Measurements from ENCODE around the gene URI1. TPM values are rescaled to one million over a fixed set of nuclear protein-coding genes. Genes with fewer than 3 reads are reported as not detected.

URI1 gene
- total RNA-seq, 4 donors from 2014 or later = 28.1 to 146 (median 48.0) TPM

DNA sequence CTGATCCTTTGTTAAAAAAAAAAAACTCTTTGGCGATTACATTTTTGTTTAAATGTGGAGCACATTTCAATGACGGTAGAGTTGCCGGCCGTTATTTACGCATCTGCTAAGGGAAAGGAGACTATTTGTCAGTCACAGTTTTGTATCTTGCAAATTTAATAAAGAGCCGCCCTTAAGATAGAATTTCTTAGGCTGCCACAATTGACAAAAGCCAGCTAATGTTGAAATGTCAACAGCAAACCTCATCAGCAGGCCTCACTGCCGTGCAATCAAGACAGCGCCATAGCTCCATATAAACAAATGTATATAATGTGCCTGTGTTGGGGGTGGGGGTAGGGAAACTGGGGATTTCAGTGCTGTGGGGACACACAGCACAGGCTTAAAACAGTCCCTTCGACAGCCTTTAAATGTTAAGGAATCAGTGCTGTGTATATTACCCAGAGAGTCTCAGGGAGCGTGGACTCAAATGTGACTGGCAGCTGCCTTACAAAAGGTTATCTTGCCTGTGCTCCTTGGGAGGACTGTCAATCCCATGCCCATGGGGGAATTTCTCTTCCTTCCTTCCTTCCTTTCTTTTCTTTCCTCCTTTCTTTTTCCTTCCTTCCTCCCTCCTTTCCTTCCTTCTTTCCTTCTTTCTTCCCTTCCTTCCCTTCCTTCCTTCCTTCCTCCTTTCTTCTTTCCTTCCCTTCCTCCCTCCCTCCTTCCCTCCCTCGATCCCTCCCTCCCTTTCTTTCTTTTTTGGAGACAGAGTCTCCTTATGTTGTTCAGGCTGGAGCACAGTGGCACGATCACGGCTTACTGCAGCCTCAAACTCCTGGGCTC is 108.0 kb downstream of the URI1 start:
- H3K27me3 ChIP-seq = no peaks in the 10 kb centered on the region
- no peak overlapping the region for H3K27ac ChIP-seq
- intact Hi-C loops (cut with DNase I; ENCODE audit: low total_unique reads) (no loop called here), in situ Hi-C loops (cut with MboI; ENCODE audit: low pct_ligation_motif_present in 1 of 4, low pct_unique_long_range_greater_than_20kb in 1 of 4, low sequenced_read_pairs in 3 of 4) (no loop called here)
- no peaks in the 10 kb centered on the region for H3K36me3 ChIP-seq
- no peak for DNase-seq
- no peaks in the 10 kb centered on the region for H3K9me3 ChIP-seq
- no peaks in the 10 kb centered on the region for H3K4me1 ChIP-seq
- no peak overlapping the region for H3K4me3 ChIP-seq
- TF ChIP-seq EP300 (IDR thresholded peaks at IDR 0.05; ENCODE audit: low read depth) (no peak), POLR2A (IDR thresholded peaks at IDR 0.05) (no peak)
- WGBS, 2 donors (ENCODE audit: low coverage in 1 of 2) = 69 to 70% methylated on average over 6 to 13 of the region's 13 CpGs

DNA sequence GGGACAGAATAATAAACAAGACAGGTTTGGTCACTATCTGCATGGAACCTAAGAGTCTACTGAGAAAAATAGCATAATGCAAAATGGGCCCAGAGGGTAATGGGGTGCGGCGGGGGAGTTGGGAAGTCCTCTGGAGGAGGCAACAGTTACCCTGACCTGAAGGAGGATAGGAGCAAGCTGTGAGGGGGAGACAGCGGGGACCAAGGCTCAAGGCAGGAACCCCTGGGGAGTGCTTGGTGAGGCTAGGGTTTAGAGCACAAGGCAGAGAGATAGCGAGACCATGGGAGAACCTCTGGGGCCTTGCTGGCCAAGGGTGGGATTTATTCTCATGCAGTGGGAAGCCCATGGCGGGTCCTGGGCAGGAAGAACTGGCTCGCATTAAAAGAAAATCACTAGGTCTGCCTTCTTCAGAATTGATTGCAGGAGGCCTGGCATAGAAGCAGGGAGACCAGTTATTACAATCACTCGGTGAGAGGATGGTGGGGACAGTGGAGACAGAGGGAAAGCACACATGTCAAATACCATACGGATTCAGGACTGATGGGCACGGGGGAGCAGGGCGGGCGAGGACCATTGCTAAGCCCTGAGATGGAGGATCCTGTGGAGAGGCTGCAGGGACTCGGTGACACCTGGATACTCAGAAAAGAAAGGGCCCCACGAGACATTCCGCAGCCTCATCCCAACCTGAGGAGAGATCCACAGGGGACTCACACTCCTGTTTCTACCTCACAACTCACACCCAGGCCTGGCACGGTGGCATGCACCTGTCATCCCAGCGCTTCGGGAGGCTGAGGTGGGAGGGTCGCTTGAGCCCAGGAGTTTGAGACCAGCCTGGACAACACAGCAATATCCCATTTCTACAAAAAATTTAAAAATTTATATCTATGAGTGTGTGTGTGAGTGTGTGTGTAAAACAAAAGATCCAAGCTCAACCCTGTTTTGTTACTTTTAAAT is 110.4 kb downstream of the URI1 start:
- Histone ChIP-seq H3K4me3 (no peak overlapping the region), H3K9me3 (no peaks in the 10 kb centered on the region), H3K27ac (no peak overlapping the region), H3K36me3 (no peaks in the 10 kb centered on the region), H3K27me3 (no peaks in the 10 kb centered on the region), H3K4me1 (no peaks in the 10 kb centered on the region)
- intact Hi-C loops (cut with DNase I; ENCODE audit: low total_unique reads) (no loop called here), in situ Hi-C loops (cut with MboI; ENCODE audit: low pct_ligation_motif_present in 1 of 4, low pct_unique_long_range_greater_than_20kb in 1 of 4, low sequenced_read_pairs in 3 of 4) (no loop called here)
- WGBS, 2 donors (ENCODE audit: low coverage in 1 of 2) = 84 to 90% methylated on average over 4 to 18 of the region's 18 CpGs
- no peak for TF ChIP-seq EP300 (IDR thresholded peaks at IDR 0.05; ENCODE audit: low read depth)
- TF ChIP-seq, protein P1, sequence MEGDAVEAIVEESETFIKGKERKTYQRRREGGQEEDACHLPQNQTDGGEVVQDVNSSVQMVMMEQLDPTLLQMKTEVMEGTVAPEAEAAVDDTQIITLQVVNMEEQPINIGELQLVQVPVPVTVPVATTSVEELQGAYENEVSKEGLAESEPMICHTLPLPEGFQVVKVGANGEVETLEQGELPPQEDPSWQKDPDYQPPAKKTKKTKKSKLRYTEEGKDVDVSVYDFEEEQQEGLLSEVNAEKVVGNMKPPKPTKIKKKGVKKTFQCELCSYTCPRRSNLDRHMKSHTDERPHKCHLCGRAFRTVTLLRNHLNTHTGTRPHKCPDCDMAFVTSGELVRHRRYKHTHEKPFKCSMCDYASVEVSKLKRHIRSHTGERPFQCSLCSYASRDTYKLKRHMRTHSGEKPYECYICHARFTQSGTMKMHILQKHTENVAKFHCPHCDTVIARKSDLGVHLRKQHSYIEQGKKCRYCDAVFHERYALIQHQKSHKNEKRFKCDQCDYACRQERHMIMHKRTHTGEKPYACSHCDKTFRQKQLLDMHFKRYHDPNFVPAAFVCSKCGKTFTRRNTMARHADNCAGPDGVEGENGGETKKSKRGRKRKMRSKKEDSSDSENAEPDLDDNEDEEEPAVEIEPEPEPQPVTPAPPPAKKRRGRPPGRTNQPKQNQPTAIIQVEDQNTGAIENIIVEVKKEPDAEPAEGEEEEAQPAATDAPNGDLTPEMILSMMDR (IDR thresholded peaks at IDR 0.05) = no peak
- TF ChIP-seq POLR2AphosphoS5 (IDR thresholded peaks at IDR 0.05) = no peak
- no peak for TF ChIP-seq POLR2A (IDR thresholded peaks at IDR 0.05)
- no peak for DNase-seq

DNA sequence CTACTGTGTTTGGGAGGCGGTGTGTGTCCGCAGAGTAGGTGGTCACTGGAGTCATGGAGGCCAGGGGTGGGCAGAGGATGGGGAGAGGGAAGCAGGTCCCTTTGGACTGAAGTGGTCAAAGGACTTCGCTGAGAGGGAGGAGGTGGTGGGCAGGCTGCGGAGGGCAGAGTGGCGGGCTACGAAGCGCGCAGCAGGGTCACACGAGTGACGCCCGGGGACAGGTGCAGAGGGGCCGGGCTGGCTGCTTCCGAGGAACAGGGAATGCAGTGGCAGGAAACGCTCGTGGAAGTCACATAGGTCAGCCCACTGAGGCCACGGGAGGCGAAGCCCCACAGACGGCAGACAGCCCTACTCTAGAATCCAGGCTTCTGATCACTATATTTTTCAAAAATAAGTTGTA is 111.5 kb downstream of the URI1 start:
- intact Hi-C loops (cut with DNase I; ENCODE audit: low total_unique reads) (no loop called here), in situ Hi-C loops (cut with MboI; ENCODE audit: low pct_ligation_motif_present in 1 of 4, low pct_unique_long_range_greater_than_20kb in 1 of 4, low sequenced_read_pairs in 3 of 4) (no loop called here)
- no peak overlapping the region for H3K27ac ChIP-seq
- H3K4me3 ChIP-seq = no peak overlapping the region
- 90 to 93% methylated on average over 6 to 18 of the region's 18 CpGs for WGBS, 2 donors (ENCODE audit: low coverage in 1 of 2)
- peaks cover 2% of the 10 kb centered on the region for H3K27me3 ChIP-seq
- no peaks in the 10 kb centered on the region for H3K4me1 ChIP-seq
- TF ChIP-seq EP300 (IDR thresholded peaks at IDR 0.05; ENCODE audit: low read depth) (no peak), POLR2A (IDR thresholded peaks at IDR 0.05) (no peak), POLR2AphosphoS5 (IDR thresholded peaks at IDR 0.05) (no peak)
- TF ChIP-seq, protein P1 (IDR thresholded peaks at IDR 0.05) = no peak
- DNase-seq = no peak
- H3K9me3 ChIP-seq = no peaks in the 10 kb centered on the region
- H3K36me3 ChIP-seq = no peaks in the 10 kb centered on the region

DNA sequence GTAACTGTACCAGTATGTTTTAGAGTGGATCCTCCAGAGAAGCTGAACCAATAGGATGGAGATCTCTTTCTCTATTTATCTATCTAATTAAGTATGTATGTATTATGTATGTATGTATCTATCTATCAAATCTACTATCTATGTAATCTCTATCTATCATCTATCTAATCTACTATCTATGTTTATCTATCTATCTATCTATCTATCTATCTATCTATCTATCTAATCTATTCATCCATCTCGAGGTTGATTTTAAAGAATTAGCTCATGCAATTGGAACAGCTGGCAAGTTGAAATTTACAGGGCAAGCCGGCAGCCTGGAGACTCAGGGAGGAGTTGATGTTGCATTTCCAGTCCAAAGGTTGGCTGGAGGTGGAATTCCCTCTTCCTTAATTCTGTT is 112.2 kb downstream of the URI1 start:
- peaks cover 3% of the 10 kb centered on the region for H3K27me3 ChIP-seq
- intact Hi-C loops (cut with DNase I; ENCODE audit: low total_unique reads) (no loop called here), in situ Hi-C loops (cut with MboI; ENCODE audit: low pct_ligation_motif_present in 1 of 4, low pct_unique_long_range_greater_than_20kb in 1 of 4, low sequenced_read_pairs in 3 of 4) (no loop called here)
- no peak for TF ChIP-seq EP300 (IDR thresholded peaks at IDR 0.05; ENCODE audit: low read depth)
- no peak for TF ChIP-seq POLR2AphosphoS5 (IDR thresholded peaks at IDR 0.05)
- TF ChIP-seq, protein P1 (IDR thresholded peaks at IDR 0.05) = no peak
- TF ChIP-seq POLR2A (IDR thresholded peaks at IDR 0.05) = no peak
- H3K9me3 ChIP-seq = no peaks in the 10 kb centered on the region
- DNase-seq = no peak
- H3K4me1 ChIP-seq = no peaks in the 10 kb centered on the region
- 57 to 67% methylated on average over 2 of the region's 2 CpGs for WGBS, 2 donors (ENCODE audit: low coverage in 1 of 2)
- H3K4me3 ChIP-seq = no peak overlapping the region
- no peak overlapping the region for H3K27ac ChIP-seq
- no peaks in the 10 kb centered on the region for H3K36me3 ChIP-seq
